8988T (cell line): ENCODE measurements around the gene UVRAG.
"Not testable (repeated sequence)": the region's sequence is repeated elsewhere in the genome, so short reads cannot be mapped to it uniquely, and the experiment has no call there.

ENCODE experiments used
- DNase-seq: peaks from one replicate; pipeline ENCODE4 v3.0.0; 2011

The UVRAG gene

DNA sequence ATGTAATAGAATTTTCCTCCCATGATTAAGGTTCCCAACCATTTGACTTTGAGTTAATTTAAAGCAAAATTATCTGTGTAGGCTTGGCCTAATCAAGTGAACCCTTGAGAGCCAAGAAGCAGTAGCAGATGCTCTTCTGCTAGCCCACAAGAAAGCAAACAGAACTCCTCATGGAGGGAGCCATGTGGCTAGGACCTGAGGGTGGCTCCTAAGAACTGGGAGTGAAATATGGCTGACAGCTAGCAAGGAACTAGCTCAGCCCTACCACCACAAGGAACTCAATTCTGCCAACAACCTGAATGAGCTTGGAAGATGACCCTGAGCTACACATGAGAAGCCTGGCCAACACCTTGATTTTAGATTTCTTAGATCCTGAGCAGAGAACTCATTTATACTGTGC is 223.6 kb downstream of the UVRAG start:
- no peak for DNase-seq

DNA sequence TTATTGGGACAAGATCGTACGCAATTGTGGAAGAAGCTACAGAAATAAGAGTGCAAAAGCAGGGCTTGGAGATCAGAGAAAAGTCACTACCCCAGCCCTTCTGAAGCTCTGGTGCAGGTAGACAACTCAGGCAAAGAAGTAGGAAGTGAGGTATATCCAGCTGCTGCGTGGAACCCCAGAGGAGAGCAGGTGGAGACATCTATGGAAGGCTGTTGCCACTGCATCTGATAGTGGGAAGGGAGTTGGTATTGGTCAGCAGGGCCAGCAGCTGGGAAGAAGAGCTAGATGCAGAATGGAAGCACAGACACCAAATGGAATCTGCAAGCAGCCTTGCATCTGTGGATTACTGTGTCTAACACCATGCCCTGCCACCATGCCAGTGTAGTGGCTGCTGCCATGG is 226.2 kb downstream of the UVRAG start:
- DNase-seq, result no peak

DNA sequence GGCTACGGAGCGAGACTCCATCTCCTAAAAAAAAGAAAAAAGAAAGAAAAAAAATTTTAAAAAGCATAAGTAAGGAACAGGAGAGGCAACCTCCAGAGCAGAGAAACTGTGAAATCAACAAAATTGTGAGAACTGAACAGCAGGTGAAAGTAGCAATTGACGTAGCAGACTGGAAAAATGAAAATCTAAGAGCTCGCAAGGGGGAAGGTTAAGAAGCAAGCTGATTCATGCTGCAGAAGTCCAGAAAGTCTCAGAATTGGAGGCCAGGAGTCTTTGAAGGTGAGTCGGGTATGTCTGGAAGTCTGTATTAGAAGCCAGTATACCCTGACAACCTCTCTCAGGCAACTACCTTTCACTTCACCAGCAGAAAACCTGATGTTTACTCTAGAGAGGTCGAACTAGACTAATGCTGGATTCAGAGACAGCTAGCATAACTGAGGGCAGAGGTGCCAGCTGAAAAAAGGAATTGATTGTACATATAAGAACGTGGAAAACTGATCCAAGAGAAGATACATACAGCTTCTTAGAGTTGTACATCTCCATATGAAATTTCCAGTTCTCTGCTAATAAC is 229.8 kb downstream of the UVRAG start:
- no peak for DNase-seq

DNA sequence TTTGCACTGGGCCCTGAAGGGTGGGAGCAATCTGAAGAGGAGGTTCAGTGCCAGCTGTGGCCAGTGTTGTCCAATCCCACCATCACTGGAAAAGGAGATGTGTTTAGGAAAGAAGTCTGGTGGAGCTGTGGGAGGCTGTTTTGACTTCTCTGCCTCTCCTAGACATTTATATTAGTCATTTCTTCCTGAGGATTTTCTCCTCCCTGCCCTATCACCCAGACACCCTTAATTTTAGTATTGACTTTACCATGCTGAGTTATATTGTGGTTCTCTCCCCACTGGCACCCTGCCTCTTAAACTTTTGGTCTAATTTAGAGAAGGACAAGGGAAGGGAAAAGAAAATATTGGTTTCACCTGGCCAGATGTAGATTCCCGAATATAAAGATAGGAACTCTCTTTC is 232.2 kb downstream of the UVRAG start:
- no peak for DNase-seq

DNA sequence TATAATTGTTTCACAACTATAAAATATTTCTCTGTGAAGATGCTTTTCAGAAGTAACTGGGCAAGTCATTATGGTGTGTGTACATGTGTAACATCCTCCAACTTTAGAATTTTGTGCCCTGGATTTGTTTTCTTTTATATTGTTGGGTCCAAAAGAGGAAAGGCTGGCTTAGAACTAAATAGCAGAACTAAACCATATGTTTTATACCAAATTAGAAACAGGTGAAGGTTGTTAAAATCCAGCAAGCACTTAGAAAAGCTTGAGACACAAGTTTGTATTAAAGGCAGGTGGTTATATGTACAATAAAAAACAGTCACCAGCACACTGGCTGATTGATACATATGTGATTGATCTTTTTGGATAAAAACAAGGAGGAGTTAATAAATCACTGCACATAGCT is 232.8 kb downstream of the UVRAG start:
- no peak for DNase-seq

DNA sequence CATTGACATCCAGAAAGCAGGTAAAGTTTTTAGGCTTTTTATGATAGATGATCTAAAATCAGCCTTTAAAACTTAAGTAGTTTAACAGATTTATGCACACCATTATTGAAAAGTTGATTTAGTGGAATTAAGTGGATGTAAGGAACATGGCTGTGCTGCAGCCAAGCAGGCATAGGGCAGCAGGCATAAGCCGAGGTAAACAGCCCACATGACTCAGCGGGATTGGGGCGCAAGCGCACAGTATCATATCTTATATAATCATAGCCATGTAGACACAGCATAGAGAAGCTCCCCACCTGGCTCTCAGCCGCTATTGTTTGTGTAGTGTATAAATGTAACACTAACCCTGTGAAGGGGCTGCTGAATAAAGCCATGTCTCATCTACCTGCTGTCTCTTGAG is 233.8 kb downstream of the UVRAG start:
- no peak for DNase-seq

DNA sequence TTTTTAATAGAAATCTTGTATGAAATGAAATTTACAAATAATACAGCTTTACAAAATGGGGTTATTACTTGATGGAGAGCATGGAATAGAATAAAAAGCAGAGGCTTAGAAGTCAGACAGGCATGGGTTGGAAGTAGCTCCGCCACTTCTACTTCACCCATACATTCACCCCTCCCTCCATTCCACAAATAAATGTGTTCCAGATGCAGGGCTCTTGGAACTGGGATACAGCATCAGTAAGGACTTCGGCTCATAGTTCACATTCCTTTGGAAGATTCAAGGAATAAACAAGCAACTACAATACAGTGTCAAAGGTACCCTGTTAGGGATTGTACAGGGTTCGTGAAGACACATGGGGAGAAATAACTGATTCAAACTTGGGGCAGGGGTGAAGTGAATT is 234.5 kb downstream of the UVRAG start:
- no peak for DNase-seq

- DNase-seq, result no peak
These were observed 236.9 kb downstream of the UVRAG start for GRCh38 chr11:76051937-76052336.

GRCh38 chr11:76054330-76054729 is 239.3 kb downstream of the UVRAG start:
- DNase-seq, result no peak

DNA sequence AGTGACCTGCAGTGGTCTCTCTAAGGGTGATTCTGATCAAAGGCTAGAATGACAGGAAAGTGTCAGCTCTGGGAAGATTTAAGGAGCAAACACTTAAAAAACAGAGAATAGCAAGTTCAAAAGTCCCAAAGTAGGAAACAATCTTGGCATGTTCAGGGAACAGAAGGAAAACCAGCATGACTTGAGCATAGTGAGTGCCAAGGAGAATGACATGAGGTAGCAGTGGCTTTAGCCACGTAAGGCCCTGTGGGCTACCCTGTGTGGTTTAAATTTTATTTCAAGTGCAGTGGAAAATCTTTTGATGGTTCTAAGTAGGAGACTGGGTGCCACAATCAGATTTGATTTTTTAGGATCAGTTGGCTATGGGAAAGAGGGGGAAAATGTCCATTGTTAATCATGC is 241.9 kb downstream of the UVRAG start:
- DNase-seq, result no peak

- not testable (repeated sequence) for DNase-seq
These were observed 245.5 kb downstream of the UVRAG start for GRCh38 chr11:76060475-76061036.

GRCh38 chr11:76062733-76063132 is 247.7 kb downstream of the UVRAG start:
- no peak for DNase-seq

GRCh38 chr11:76064192-76064591 is 249.2 kb downstream of the UVRAG start:
- no peak for DNase-seq

DNA sequence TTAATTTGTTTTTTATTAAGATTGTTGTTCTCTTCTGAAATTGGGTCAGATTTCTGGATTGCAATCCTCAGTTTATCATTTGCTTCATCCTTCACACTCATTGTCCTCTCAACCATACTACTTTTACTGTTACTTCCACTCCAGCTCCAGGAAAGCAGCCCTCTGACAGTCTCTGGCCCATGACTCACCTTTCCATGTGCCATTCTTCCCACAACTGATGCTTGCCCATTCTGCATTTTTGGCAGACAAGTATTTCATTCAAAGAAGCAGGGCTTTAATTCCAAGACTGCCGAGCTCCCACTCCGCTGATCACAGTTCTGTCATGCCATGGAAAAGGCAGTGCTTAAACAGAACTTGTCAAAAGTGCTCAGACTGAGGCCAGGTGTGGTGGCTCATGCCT is 252.1 kb downstream of the UVRAG start:
- DNase-seq, result no peak

- no peak for DNase-seq
These were observed 254.0 kb downstream of the UVRAG start for GRCh38 chr11:76069001-76069400.

DNA sequence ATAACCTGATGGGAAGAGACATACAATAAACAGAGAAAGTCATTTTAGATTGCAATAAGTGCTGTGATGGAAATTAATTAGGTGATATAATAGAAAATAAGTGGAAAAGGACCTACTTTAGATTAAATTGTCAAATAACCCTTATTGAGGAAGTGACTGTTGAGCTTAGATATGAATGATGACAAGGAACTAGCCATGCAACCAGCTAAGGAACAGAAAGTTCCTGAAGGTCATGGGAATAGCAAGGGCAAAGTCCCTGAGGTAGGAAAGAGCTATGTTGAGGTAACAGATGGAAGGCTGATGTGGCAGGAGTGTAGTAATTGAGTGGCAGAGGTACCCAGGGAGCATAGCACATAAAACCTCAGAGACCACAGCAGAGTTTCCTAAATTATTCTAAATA is 256.1 kb downstream of the UVRAG start:
- no peak for DNase-seq

GRCh38 chr11:76073724-76074123 is 258.7 kb downstream of the UVRAG start:
- DNase-seq, result no peak

DNA sequence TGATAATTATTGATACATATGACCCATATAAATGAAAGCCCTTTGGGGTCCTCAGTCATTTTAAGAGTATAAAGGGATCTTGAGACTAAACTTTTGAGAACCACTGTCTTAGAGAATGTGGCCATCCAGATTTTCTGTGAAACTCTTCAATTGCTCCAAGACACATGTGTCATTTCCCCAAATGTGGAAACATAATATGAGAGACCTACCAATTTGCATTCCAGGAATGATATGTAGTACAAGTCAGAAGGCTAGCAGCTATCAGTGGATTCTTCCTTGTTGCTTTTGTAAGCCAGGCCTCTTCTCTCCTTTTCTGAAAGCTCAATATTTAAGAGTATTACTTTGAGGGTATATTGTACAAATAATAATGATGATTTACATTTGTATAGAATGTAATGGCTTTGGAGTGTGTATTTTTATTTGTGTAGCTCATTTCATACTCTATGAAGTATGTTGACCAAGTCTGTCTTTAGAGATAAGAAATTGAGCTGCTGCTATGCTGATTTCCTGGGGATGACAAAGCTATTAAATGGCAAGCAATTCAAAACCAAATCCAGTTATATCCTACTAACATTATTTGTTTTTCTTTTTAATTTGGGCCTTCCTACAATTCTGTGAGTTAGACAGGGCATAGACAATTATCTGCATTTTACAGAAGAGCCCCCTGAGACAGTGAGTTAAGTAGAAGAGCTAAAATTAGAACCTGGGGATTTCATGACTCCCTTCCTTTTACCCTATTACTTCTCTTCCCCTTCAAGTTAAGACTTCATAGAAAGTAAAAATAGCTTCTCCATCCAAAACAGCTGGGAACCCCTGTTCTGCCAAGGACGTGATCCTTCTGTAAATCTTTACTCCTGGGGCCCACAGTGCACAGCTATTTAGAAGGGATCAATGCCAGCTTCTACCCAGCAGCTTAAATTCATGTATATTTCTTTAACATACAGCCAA is 259.4 kb downstream of the UVRAG start:
- DNase-seq, result no peak

DNA sequence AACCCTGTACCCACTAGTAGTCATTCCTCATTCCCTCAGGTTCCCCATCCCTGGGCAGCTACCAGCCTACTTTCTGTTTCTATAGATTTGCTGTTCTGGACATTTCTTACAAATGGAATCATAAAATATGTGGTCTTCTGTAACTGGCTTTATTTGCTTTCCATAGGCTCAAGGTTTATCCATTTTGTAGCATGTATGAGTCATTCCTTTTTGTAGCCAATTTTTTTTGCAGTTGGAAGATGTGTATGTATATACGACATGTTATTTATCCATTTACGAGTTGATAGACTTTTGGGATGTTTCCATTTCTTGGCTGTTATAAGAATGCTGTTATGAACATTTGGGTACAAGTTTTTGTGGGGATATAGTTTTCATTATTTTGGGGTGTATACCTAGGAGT is 260.7 kb downstream of the UVRAG start:
- no peak for DNase-seq

DNA sequence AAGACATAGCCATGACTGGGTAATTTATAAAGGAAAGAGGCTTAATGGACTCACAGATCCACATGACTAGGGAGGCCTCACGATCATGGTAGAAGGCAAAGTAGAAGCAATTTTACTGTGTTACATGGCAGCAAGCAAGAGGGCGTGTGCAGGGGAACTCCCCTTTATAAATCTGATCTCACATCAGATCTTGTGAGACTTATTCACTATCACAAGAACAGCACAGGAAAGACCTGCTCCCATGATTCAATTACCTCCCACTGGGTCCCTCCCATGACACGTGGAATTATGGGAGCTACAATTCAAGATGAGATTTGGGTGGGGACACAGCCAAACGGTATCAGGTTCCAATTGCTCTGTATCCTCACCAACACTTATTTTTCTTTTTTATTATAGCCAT is 261.2 kb downstream of the UVRAG start:
- not testable (repeated sequence) for DNase-seq

- no peak for DNase-seq
These were observed 261.7 kb downstream of the UVRAG start for GRCh38 chr11:76076749-76077148.

GRCh38 chr11:76077575-76078150 is 262.7 kb downstream of the UVRAG start:
- no peak for DNase-seq

- DNase-seq, result not testable (repeated sequence)
These were observed 266.1 kb downstream of the UVRAG start for GRCh38 chr11:76081084-76081483.
